Mammary epithelial cell (primary cell): ENCODE results near the gene GRPEL1.

Experiments
- CTCF ChIP-seq, 2 donors: IDR thresholded peaks in 1 of 2; conservative IDR thresholded peaks in 1 of 2; 2 replicates each; pipeline ENCODE4 v1.5.1; 2011 to 2012; ENCODE audit warnings: inconsistent platforms in 2 of 2, low read length in 2 of 2, mild to moderate bottlenecking in 2 of 2, control low read depth in 1 of 2, low read depth in 1 of 2; ENCODE audit not compliant: insufficient read depth in 1 of 2; ENCODE audit errors: extremely low read depth in 1 of 2
- EZH2 ChIP-seq: IDR thresholded peaks from 2 replicates; pipeline ENCODE4 v1.6.1; 2012; ENCODE audit warnings: low read length, inconsistent platforms, borderline replicate concordance

DNA sequence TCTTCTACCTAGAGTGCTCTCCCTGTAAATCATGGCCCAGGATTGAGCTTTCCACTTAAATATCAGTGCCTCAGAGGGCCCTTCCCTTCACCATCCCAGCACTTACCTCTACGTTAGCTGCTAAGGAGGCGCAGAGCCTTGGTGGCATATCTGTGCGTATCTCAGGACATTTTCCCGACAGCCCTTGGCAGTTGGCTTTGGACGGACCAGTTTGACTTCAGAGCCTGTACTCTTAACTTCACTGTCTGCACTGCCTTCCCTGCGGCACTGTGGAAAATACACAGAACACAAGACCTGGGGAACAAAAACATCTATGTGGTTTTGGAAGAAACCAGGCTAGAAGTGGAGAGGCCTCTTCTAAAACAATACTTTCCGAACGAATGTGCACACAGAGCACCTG, 22.3 kb downstream of the GRPEL1 start:
- TF ChIP-seq CTCF (conservative IDR thresholded peaks at IDR 0.05 in 1 of 2, IDR thresholded peaks at IDR 0.05 in 1 of 2; ENCODE audit: extremely low read depth in 1 of 2, insufficient read depth in 1 of 2, low read depth in 1 of 2, low read length in 2 of 2) (no peak), EZH2 (no peak)
